Right atrium auricular region (tissue), 2 donors: ENCODE data around the gene ARHGEF11. TPM values are rescaled to one million over a fixed set of nuclear protein-coding genes. Genes with fewer than 3 reads are reported as not detected.

Experiments used
- DNase-seq: peaks from one replicate; pipeline ENCODE4 v3.0.0-alpha.2; 2019; ENCODE audit warnings: low spot score
- H3K27ac ChIP-seq, 2 donors: fragments of 200-600 bp; sonication (generic); 1 replicate in 1 of 2; 2 replicates in 1 of 2; pipeline ENCODE4 v1.5.1; 2016 to 2019
- H3K27me3 ChIP-seq, 2 donors: fragments of 200-600 bp; sonication (generic); one replicate each; pipeline versions ENCODE4 v1.5.1 to v1.6.0; 2017 to 2019
- H3K36me3 ChIP-seq: fragments of 200-600 bp; sonication (generic); one replicate; pipeline ENCODE4 v1.5.1; 2016
- H3K4me1 ChIP-seq, 2 donors: fragments of 200-600 bp; sonication (generic); one replicate each; pipeline versions ENCODE4 v1.5.1 to v1.6.0; 2017 to 2019
- H3K4me3 ChIP-seq, 2 donors: fragments of 200-600 bp; sonication (generic); 1 replicate in 1 of 2; 2 replicates in 1 of 2; pipeline ENCODE4 v1.5.1; 2017 to 2019; ENCODE audit warnings: mild to moderate bottlenecking in 1 of 2, moderate library complexity in 1 of 2
- H3K9me3 ChIP-seq, 2 donors: fragments of 200-600 bp; sonication (generic); one replicate each; pipeline ENCODE4 v1.5.1; 2019
- total RNA-seq, 2 donors: library from RNA; depleted of rRNA; stranded (reverse); fragments of >200 nt; gene quantifications; one replicate each; pipeline ENCODE4 v1.1.0, GENCODE V29; 2016
- TF ChIP-seq, protein P1 (sequence below), 2 donors: fragments of 200-600 bp; sonication (generic); IDR thresholded peaks; one replicate each; pipeline ENCODE4 v1.5.1; 2019; ENCODE audit warnings: antibody characterized with exemption in 2 of 2

Gene ARHGEF11
- total RNA-seq, 2 donors from 2014 or later: 26.6 to 33.5 TPM

DNA sequence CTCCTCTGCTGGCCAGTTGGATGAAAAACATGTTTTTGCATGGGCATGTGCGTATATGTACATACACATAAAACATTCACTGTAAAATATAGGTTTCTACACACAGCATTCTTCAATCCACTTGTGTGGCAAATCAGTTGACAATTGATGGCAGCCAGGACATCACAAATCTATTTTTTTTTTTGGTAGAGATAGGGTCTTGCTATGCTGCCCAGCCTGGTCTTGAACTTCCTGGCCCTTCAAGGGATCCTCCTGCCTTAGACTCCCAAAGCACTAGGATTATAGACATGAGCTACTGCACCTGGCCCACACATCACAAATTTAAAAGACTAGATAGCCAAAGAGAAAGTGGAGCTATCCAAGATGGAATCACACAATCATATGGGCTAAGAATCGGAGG is 39.6 kb downstream of the ARHGEF11 start:
- DNase-seq: no peak
- no peak overlapping the region for H3K27ac ChIP-seq
- TF ChIP-seq, protein P1, sequence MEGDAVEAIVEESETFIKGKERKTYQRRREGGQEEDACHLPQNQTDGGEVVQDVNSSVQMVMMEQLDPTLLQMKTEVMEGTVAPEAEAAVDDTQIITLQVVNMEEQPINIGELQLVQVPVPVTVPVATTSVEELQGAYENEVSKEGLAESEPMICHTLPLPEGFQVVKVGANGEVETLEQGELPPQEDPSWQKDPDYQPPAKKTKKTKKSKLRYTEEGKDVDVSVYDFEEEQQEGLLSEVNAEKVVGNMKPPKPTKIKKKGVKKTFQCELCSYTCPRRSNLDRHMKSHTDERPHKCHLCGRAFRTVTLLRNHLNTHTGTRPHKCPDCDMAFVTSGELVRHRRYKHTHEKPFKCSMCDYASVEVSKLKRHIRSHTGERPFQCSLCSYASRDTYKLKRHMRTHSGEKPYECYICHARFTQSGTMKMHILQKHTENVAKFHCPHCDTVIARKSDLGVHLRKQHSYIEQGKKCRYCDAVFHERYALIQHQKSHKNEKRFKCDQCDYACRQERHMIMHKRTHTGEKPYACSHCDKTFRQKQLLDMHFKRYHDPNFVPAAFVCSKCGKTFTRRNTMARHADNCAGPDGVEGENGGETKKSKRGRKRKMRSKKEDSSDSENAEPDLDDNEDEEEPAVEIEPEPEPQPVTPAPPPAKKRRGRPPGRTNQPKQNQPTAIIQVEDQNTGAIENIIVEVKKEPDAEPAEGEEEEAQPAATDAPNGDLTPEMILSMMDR (IDR thresholded peaks at IDR 0.05): no peak
- H3K4me1 ChIP-seq: peaks cover 0 to 33% of the 10 kb centered on the region in 2 donors
- H3K9me3 ChIP-seq: no peaks in the 10 kb centered on the region
- no peaks in the 10 kb centered on the region for H3K27me3 ChIP-seq
- no peaks in the 10 kb centered on the region for H3K36me3 ChIP-seq
- H3K4me3 ChIP-seq: no peak overlapping the region

- Histone ChIP-seq H3K4me3 (no peak overlapping the region), H3K36me3 (no peaks in the 10 kb centered on the region), H3K27me3 (no peaks in the 10 kb centered on the region), H3K4me1 (peaks cover 0 to 34% of the 10 kb centered on the region in 2 donors), H3K9me3 (no peaks in the 10 kb centered on the region), H3K27ac (no peak overlapping the region)
- TF ChIP-seq, protein P1 (IDR thresholded peaks at IDR 0.05): no peak
- no peak for DNase-seq
Observed at GRCh38 chr1:157004806-157005205, 40.7 kb downstream of the ARHGEF11 start.

GRCh38 chr1:157004327-157004726 is 41.2 kb downstream of the ARHGEF11 start:
- Histone ChIP-seq H3K4me3 (no peak overlapping the region), H3K27me3 (no peaks in the 10 kb centered on the region), H3K27ac (no peak overlapping the region), H3K9me3 (no peaks in the 10 kb centered on the region), H3K4me1 (peaks cover 0 to 33% of the 10 kb centered on the region in 2 donors), H3K36me3 (no peaks in the 10 kb centered on the region)
- TF ChIP-seq, protein P1 (IDR thresholded peaks at IDR 0.05): no peak
- DNase-seq: no peak

DNA sequence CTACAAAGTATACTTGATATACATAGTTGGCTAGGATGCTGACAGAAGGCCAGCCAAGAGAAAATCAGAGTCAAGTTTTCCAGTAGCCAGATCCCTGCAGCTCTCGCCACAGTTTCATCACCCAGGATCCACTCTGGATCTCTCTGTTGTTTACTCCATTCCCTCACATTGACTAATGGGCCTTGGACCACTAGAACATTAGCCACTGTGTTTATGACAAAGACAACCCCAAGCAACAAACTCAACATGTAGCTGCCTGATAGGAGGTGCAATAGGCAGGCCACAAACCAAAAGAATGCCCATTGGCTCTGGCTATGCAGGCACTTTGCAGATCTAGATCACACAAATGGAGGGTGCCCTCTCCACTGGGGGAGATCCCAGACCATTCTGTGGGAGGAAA is 44.2 kb downstream of the ARHGEF11 start:
- no peak for DNase-seq
- H3K27ac ChIP-seq: no peak overlapping the region
- H3K36me3 ChIP-seq: no peaks in the 10 kb centered on the region
- no peaks in the 10 kb centered on the region for H3K9me3 ChIP-seq
- peaks cover 0 to 12% of the 10 kb centered on the region in 2 donors for H3K4me1 ChIP-seq
- no peak overlapping the region for H3K4me3 ChIP-seq
- TF ChIP-seq, protein P1 (IDR thresholded peaks at IDR 0.05): no peak
- H3K27me3 ChIP-seq: no peaks in the 10 kb centered on the region

- no peaks in the 10 kb centered on the region for H3K36me3 ChIP-seq
- H3K4me1 ChIP-seq: peaks cover 0 to 11% of the 10 kb centered on the region in 2 donors
- TF ChIP-seq, protein P1 (IDR thresholded peaks at IDR 0.05): no peak
- H3K27ac ChIP-seq: no peak overlapping the region
- H3K4me3 ChIP-seq: no peak overlapping the region
- DNase-seq: no peak
- H3K27me3 ChIP-seq: no peaks in the 10 kb centered on the region
- no peaks in the 10 kb centered on the region for H3K9me3 ChIP-seq
Observed at GRCh38 chr1:157000686-157001085, 44.9 kb downstream of the ARHGEF11 start.

DNA sequence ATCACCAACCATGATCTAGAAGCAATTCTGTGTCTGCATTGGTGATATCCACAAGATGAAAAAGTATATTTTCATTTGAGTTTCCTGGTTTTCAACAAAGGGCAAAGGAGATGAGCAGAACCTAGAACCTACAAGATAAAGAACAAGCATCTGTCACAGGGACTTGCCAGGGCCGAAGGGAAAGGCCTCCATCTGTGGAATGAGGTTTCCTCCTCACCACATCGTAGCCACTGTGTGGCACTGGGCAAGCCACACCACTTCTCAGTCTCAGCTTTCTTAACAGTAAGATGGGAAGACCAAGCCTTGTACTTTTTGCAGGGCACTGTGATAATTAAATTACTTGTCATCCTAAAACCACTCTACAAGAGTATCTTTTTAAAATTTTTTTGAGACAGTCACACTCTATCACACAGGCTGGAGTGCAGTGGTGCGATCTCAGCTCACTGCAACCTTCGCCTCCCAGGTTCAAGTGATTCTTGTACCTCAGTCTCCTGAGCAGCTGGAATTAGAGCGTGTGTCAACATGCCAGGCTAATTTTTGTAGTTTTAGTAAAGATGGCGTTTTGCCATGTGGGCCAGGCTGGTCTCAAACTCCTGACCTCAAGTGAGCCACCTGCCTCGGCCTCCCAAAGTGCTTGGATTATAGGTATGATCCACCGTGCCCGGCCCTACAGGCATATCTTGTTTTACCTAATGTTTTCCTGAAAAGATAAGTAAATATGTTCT is 45.8 kb downstream of the ARHGEF11 start:
- Histone ChIP-seq H3K36me3 (no peaks in the 10 kb centered on the region), H3K27me3 (no peaks in the 10 kb centered on the region), H3K4me1 (peaks cover 0 to 6% of the 10 kb centered on the region in 2 donors), H3K4me3 (no peak overlapping the region), H3K27ac (no peak overlapping the region), H3K9me3 (no peaks in the 10 kb centered on the region)
- TF ChIP-seq, protein P1 (IDR thresholded peaks at IDR 0.05): no peak
- DNase-seq: no peak
